Measurements from ENCODE around the gene UBN1.

DNA sequence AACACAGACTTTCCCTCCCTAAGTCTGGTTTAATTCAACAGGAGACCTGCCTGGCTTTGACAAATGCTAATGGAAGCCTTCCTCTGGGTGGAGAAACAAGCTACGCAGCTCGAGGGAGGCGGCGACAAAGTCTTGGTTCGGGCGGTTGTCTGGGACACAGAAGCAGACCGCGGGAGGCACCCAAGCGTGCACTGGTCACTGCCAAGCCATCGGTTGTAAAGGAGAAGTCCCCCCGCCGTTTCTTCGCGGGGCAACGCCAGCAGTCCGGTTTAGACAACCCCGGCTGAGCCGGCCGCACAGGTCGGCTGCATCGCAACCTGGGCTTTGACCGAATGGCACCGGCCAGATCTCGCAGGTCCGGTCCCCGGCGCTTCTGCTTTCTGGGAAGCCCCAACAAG lies 779 bp upstream of the UBN1 start:
- TF ChIP-seq, protein P1, sequence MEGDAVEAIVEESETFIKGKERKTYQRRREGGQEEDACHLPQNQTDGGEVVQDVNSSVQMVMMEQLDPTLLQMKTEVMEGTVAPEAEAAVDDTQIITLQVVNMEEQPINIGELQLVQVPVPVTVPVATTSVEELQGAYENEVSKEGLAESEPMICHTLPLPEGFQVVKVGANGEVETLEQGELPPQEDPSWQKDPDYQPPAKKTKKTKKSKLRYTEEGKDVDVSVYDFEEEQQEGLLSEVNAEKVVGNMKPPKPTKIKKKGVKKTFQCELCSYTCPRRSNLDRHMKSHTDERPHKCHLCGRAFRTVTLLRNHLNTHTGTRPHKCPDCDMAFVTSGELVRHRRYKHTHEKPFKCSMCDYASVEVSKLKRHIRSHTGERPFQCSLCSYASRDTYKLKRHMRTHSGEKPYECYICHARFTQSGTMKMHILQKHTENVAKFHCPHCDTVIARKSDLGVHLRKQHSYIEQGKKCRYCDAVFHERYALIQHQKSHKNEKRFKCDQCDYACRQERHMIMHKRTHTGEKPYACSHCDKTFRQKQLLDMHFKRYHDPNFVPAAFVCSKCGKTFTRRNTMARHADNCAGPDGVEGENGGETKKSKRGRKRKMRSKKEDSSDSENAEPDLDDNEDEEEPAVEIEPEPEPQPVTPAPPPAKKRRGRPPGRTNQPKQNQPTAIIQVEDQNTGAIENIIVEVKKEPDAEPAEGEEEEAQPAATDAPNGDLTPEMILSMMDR (conservative IDR thresholded peaks at IDR 0.05; ENCODE audit: low read depth, low read length): no peak
- TF ChIP-seq EZH2 (IDR thresholded peaks at IDR 0.05; ENCODE audit: borderline replicate concordance, low read depth, low read length, poor library complexity, severe bottlenecking): no peak

Measured in A673 (cell line).